ENCODE data around the gene CNNM2.

CNNM2 gene

DNA sequence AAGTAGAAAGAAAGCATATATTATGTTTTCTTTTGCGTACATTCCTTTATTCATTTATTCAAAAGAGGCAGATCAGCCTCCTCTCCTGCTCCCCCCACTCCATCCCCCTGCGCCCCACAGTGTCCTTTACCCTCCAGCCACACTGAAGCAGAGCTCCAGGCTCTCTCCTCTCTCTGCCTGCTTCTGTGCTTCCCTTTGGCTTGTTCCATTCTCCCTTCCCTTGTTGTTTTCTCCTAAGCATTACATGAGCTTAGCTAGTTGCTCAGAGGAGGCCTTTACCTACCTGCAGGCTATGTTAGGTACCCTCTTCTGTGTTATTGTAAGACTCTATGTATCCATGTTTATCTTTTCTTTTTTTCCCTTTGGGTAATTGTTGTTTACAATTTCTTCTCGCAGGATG, 27.4 kb downstream of the CNNM2 start:
- H3K4me2 ChIP-seq (ENCODE audit: low read length): no peak overlapping the region
- no peaks in the 10 kb centered on the region for H3K36me3 ChIP-seq (ENCODE audit: control insufficient read depth, low read length)
- TF ChIP-seq EZH2phosphoT487 (IDR thresholded peaks at IDR 0.05; ENCODE audit: borderline replicate concordance, low read length): no peak
- TF ChIP-seq, protein P1, sequence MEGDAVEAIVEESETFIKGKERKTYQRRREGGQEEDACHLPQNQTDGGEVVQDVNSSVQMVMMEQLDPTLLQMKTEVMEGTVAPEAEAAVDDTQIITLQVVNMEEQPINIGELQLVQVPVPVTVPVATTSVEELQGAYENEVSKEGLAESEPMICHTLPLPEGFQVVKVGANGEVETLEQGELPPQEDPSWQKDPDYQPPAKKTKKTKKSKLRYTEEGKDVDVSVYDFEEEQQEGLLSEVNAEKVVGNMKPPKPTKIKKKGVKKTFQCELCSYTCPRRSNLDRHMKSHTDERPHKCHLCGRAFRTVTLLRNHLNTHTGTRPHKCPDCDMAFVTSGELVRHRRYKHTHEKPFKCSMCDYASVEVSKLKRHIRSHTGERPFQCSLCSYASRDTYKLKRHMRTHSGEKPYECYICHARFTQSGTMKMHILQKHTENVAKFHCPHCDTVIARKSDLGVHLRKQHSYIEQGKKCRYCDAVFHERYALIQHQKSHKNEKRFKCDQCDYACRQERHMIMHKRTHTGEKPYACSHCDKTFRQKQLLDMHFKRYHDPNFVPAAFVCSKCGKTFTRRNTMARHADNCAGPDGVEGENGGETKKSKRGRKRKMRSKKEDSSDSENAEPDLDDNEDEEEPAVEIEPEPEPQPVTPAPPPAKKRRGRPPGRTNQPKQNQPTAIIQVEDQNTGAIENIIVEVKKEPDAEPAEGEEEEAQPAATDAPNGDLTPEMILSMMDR (IDR thresholded peaks at IDR 0.05; ENCODE audit: low read depth, low read length, poor library complexity, severe bottlenecking): no peak
- no peaks in the 10 kb centered on the region for H3K4me1 ChIP-seq (ENCODE audit: control insufficient read depth, low read length)
- peaks cover 15% of the 10 kb centered on the region for H3K27me3 ChIP-seq (ENCODE audit: control insufficient read depth, low read length)
- no peaks in the 10 kb centered on the region for H3K79me2 ChIP-seq (ENCODE audit: control insufficient read depth, low read length)
- H4K20me1 ChIP-seq (ENCODE audit: control insufficient read depth, insufficient read depth, low read depth, low read length): no peaks in the 10 kb centered on the region
- H3F3A ChIP-seq (ENCODE audit: control insufficient read depth, insufficient read depth): no peaks in the 10 kb centered on the region
- no peak overlapping the region for H3K27ac ChIP-seq (ENCODE audit: low read depth, low read length)
- no peaks in the 10 kb centered on the region for H3K9me2 ChIP-seq (replicated peaks; ENCODE audit: control insufficient read depth, low read length)
- H3K4me3 ChIP-seq (ENCODE audit: low read length): no peak overlapping the region
- H3K9me3 ChIP-seq (ENCODE audit: control insufficient read depth, insufficient read depth, low read length): no peaks in the 10 kb centered on the region

DNA sequence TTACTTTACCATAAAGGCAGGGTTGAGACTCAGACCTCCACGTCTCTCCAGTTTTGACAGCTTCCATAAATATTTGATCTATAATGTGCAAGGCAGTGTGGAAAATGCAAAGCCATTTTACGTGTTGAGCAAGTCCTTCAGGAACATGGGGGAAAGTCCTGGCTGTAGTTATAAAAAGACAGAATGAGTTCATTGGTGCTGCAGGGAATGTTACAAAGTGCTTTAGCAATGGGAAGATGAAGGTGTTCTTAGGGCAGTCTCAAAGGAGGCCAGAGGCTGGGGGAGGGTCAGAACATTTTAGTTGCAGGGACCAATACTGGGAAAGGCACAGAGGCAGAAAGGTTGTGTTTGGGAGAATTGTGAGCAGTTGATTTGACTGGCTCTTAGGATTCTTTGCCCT, 27.9 kb downstream of the CNNM2 start:
- no peaks in the 10 kb centered on the region for H4K20me1 ChIP-seq (ENCODE audit: control insufficient read depth, insufficient read depth, low read depth, low read length)
- H3K27ac ChIP-seq (ENCODE audit: low read depth, low read length): no peak overlapping the region
- no peaks in the 10 kb centered on the region for H3K79me2 ChIP-seq (ENCODE audit: control insufficient read depth, low read length)
- H3K4me3 ChIP-seq (ENCODE audit: low read length): no peak overlapping the region
- no peaks in the 10 kb centered on the region for H3F3A ChIP-seq (ENCODE audit: control insufficient read depth, insufficient read depth)
- no peak overlapping the region for H3K4me2 ChIP-seq (ENCODE audit: low read length)
- no peaks in the 10 kb centered on the region for H3K4me1 ChIP-seq (ENCODE audit: control insufficient read depth, low read length)
- H3K36me3 ChIP-seq (ENCODE audit: control insufficient read depth, low read length): no peaks in the 10 kb centered on the region
- TF ChIP-seq, protein P1 (IDR thresholded peaks at IDR 0.05; ENCODE audit: low read depth, low read length, poor library complexity, severe bottlenecking): no peak
- TF ChIP-seq EZH2phosphoT487 (IDR thresholded peaks at IDR 0.05; ENCODE audit: borderline replicate concordance, low read length): no peak
- H3K9me2 ChIP-seq (replicated peaks; ENCODE audit: control insufficient read depth, low read length): no peaks in the 10 kb centered on the region
- H3K9me3 ChIP-seq (ENCODE audit: control insufficient read depth, insufficient read depth, low read length): no peaks in the 10 kb centered on the region
- H3K27me3 ChIP-seq (ENCODE audit: control insufficient read depth, low read length): peaks cover 15% of the 10 kb centered on the region

DNA sequence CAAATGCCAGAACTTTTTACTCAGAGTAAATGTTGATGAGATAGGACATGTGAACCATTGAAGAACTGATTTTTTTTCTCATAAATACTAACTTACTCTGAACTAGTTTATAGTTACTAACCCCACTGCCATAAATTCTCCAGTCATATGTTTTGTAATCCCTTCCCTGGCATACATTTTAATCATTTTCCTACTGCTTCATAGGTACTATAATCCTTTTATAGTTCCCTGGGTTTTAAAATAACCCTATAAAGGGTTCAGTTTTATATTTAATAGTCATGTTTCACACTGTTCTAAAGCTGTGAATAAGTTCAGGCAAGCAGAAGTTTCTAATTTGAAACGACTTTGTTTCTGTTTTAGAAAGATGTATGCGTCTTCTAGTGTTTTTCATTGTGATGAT, 28.9 kb downstream of the CNNM2 start:
- no peak overlapping the region for H3K27ac ChIP-seq (ENCODE audit: low read depth, low read length)
- no peaks in the 10 kb centered on the region for H3K9me3 ChIP-seq (ENCODE audit: control insufficient read depth, insufficient read depth, low read length)
- no peaks in the 10 kb centered on the region for H3K79me2 ChIP-seq (ENCODE audit: control insufficient read depth, low read length)
- no peaks in the 10 kb centered on the region for H3F3A ChIP-seq (ENCODE audit: control insufficient read depth, insufficient read depth)
- H3K27me3 ChIP-seq (ENCODE audit: control insufficient read depth, low read length): peaks cover 15% of the 10 kb centered on the region
- no peak for TF ChIP-seq EZH2phosphoT487 (IDR thresholded peaks at IDR 0.05; ENCODE audit: borderline replicate concordance, low read length)
- TF ChIP-seq, protein P1 (IDR thresholded peaks at IDR 0.05; ENCODE audit: low read depth, low read length, poor library complexity, severe bottlenecking): no peak
- H3K36me3 ChIP-seq (ENCODE audit: control insufficient read depth, low read length): no peaks in the 10 kb centered on the region
- H3K4me3 ChIP-seq (ENCODE audit: low read length): no peak overlapping the region
- no peak overlapping the region for H3K4me2 ChIP-seq (ENCODE audit: low read length)
- H3K4me1 ChIP-seq (ENCODE audit: control insufficient read depth, low read length): no peaks in the 10 kb centered on the region
- H3K9me2 ChIP-seq (replicated peaks; ENCODE audit: control insufficient read depth, low read length): no peaks in the 10 kb centered on the region
- H4K20me1 ChIP-seq (ENCODE audit: control insufficient read depth, insufficient read depth, low read depth, low read length): no peaks in the 10 kb centered on the region

DNA sequence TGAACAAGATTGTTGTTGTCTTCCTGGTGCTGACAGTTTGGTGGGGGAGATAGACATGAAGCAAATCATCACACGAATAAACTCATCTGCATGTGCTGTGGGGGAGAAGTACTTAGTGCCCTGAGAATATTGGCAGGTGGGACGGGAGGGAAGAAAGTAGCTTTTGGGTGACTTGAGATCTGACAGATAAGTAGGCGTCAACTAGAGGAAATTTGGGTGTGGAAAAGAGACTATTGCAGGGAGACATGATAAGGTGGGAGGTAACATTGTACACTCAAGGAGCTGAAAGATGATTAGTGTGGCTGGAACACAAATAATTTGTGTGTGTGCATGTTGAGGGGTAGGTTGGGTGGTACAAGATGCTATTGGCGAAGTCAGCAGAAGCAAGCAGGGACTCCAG, 30.1 kb downstream of the CNNM2 start:
- H3K4me3 ChIP-seq (ENCODE audit: low read length): no peak overlapping the region
- H3K9me3 ChIP-seq (ENCODE audit: control insufficient read depth, insufficient read depth, low read length): no peaks in the 10 kb centered on the region
- H3K4me2 ChIP-seq (ENCODE audit: low read length): no peak overlapping the region
- no peak overlapping the region for H3K27ac ChIP-seq (ENCODE audit: low read depth, low read length)
- peaks cover 15% of the 10 kb centered on the region for H3K27me3 ChIP-seq (ENCODE audit: control insufficient read depth, low read length)
- no peaks in the 10 kb centered on the region for H4K20me1 ChIP-seq (ENCODE audit: control insufficient read depth, insufficient read depth, low read depth, low read length)
- no peaks in the 10 kb centered on the region for H3K36me3 ChIP-seq (ENCODE audit: control insufficient read depth, low read length)
- no peaks in the 10 kb centered on the region for H3K4me1 ChIP-seq (ENCODE audit: control insufficient read depth, low read length)
- H3K79me2 ChIP-seq (ENCODE audit: control insufficient read depth, low read length): no peaks in the 10 kb centered on the region
- no peak for TF ChIP-seq EZH2phosphoT487 (IDR thresholded peaks at IDR 0.05; ENCODE audit: borderline replicate concordance, low read length)
- TF ChIP-seq, protein P1 (IDR thresholded peaks at IDR 0.05; ENCODE audit: low read depth, low read length, poor library complexity, severe bottlenecking): no peak
- H3F3A ChIP-seq (ENCODE audit: control insufficient read depth, insufficient read depth): no peaks in the 10 kb centered on the region
- H3K9me2 ChIP-seq (replicated peaks; ENCODE audit: control insufficient read depth, low read length): no peaks in the 10 kb centered on the region
